A549 (cell line): ENCODE data around the gene PIK3R1. TPM values are rescaled to one million over a fixed set of nuclear protein-coding genes. Genes with fewer than 3 reads are reported as not detected.

Experiments
- ATAC-seq, 2 experiments: fragments of 200-7000 bp in 1 of 2; fragments of >200 bp in 1 of 2; cut with Nextera tagmentation in 1 of 2; cut with Tn5 transposase in 1 of 2; 3 replicates each; pipeline versions ENCODE4 v1.8.0 to v1.9.1; 2018 to 2020; ENCODE audit warnings: mild to moderate bottlenecking in 1 of 2, moderate library complexity in 1 of 2
- CTCF ChIA-PET: fragments of 300-600 bp; sonication (Branson Sonifier 250); formaldehyde crosslinking; extraction: SDS; loops from one replicate; lab custom pipeline; 2021; ENCODE audit warnings: antibody characterized with exemption, inconsistent platforms; lab: Yijun Ruan, JAX
- POLR2A ChIA-PET: fragments of 350-600 bp; formaldehyde crosslinking; extraction: SDS; loops from one replicate; lab custom pipeline; 2021; ENCODE audit warnings: antibody characterized with exemption, inconsistent platforms; lab: Yijun Ruan, JAX
- DNase-seq, 2 experiments: peaks; one replicate each; pipeline versions ENCODE4 v3.0.0 to v3.0.0-alpha.2; 2011 to 2016; ENCODE audit warnings: low read depth in 1 of 2, low spot score in 1 of 2
- FAIRE-seq: peaks from 2 replicates; lab custom pipeline; 2011; peaks lifted over from hg19 to GRCh38; lab: Jason Lieb, UNC
- H3K27ac ChIP-seq, 2 experiments: fragments of >200 bp; sonication (Bioruptor Twin); formaldehyde crosslinking; 3 replicates each; pipeline ENCODE4 v1.5.1; 2016 to 2017
- H3K4me1 ChIP-seq: fragments of >200 bp; sonication (Bioruptor Twin); formaldehyde crosslinking; 3 replicates; pipeline ENCODE4 v1.6.1; 2016
- H3K4me2 ChIP-seq: fragments of >200 bp; sonication (Bioruptor Twin); formaldehyde crosslinking; 3 replicates; pipeline ENCODE4 v1.6.1; 2016
- H3K4me3 ChIP-seq: fragments of >200 bp; sonication (Bioruptor Twin); formaldehyde crosslinking; 3 replicates; pipeline ENCODE4 v1.5.1; 2016
- H3K9me3 ChIP-seq: fragments of >200 bp; sonication (Bioruptor Twin); formaldehyde crosslinking; 3 replicates; pipeline ENCODE4 v1.6.1; 2016
- BCL3 ChIP-seq: fragments of >200 bp; sonication (Bioruptor Twin); formaldehyde crosslinking; IDR thresholded peaks from 3 replicates; pipeline ENCODE4 v1.6.1; 2016
- BHLHE40 ChIP-seq: IDR thresholded peaks from 2 replicates; pipeline ENCODE4 v1.6.1; 2012; ENCODE audit warnings: low read depth, low read length, inconsistent platforms
- CEBPB ChIP-seq, 2 experiments: fragments of >200 bp in 1 of 2; sonication (Bioruptor Twin) in 1 of 2; formaldehyde crosslinking in 1 of 2; IDR thresholded peaks; 2 replicates each; pipeline ENCODE4 v1.6.1; 2012 to 2016
- CHD2 ChIP-seq: fragments of 150-350 bp; IDR thresholded peaks from 2 replicates; pipeline ENCODE4 v1.6.1; 2014; ENCODE audit warnings: low read length; ENCODE audit not compliant: partially characterized antibody
- CHD4 ChIP-seq: fragments of 200-600 bp; sonication (generic); IDR thresholded peaks from 2 replicates; pipeline ENCODE4 v1.6.1; 2016; ENCODE audit warnings: antibody characterized with exemption, mild to moderate bottlenecking, borderline replicate concordance
- EHF ChIP-seq: fragments of 250-450 bp; sonication (Bioruptor Pico); IDR thresholded peaks from 2 replicates; pipeline ENCODE4 v1.5.0; 2020; ENCODE audit warnings: mild to moderate bottlenecking
- EHMT2 ChIP-seq: fragments of 200-600 bp; sonication (generic); IDR thresholded peaks from 2 replicates; pipeline ENCODE4 v1.6.1; 2016; ENCODE audit warnings: antibody characterized with exemption, low read depth, mild to moderate bottlenecking, moderate library complexity
- ELK1 ChIP-seq: fragments of 150-350 bp; IDR thresholded peaks from 2 replicates; pipeline ENCODE4 v1.6.1; 2014; ENCODE audit warnings: low read depth, mild to moderate bottlenecking, low read length
- ESRRA ChIP-seq: fragments of 150-350 bp; IDR thresholded peaks from 2 replicates; pipeline ENCODE4 v1.6.1; 2014; ENCODE audit warnings: mild to moderate bottlenecking, low read length, borderline replicate concordance
- FOSB ChIP-seq: fragments of 250-450 bp; sonication (Bioruptor Pico); IDR thresholded peaks from 2 replicates; pipeline ENCODE4 v1.5.0; 2020; ENCODE audit warnings: mild to moderate bottlenecking, moderate library complexity
- FOXS1 ChIP-seq: fragments of 250-450 bp; sonication (Bioruptor Pico); IDR thresholded peaks from 2 replicates; pipeline ENCODE4 v1.5.0; 2020; ENCODE audit warnings: mild to moderate bottlenecking, moderate library complexity
- HES2 ChIP-seq: fragments of >200 bp; sonication (Bioruptor Twin); formaldehyde crosslinking; IDR thresholded peaks from 2 replicates; pipeline ENCODE4 v1.6.1; 2016
- HEYL ChIP-seq: fragments of 250-450 bp; sonication (Bioruptor Pico); IDR thresholded peaks from 2 replicates; pipeline ENCODE4 v1.8.0; 2021; ENCODE audit warnings: mild to moderate bottlenecking, moderate library complexity
- HMGXB4 ChIP-seq: fragments of 250-450 bp; sonication (Bioruptor Pico); IDR thresholded peaks from 2 replicates; pipeline ENCODE4 v1.5.0; 2021; ENCODE audit warnings: mild to moderate bottlenecking, moderate library complexity, borderline replicate concordance
- HOXA7 ChIP-seq: fragments of 250-450 bp; sonication (Bioruptor Pico); IDR thresholded peaks from 2 replicates; pipeline ENCODE4 v1.5.0; 2020; ENCODE audit warnings: mild to moderate bottlenecking, moderate library complexity
- MAZ ChIP-seq: fragments of 150-350 bp; IDR thresholded peaks from 2 replicates; pipeline ENCODE4 v1.6.1; 2014; ENCODE audit warnings: antibody characterized with exemption, low read depth, low read length, borderline replicate concordance
- NFE2L2 ChIP-seq: fragments of 150-350 bp; conservative IDR thresholded peaks from 2 replicates; pipeline ENCODE4 v1.6.1; 2014; ENCODE audit warnings: low read length
- NR3C1 ChIP-seq: fragments of >200 bp; sonication (Bioruptor Twin); formaldehyde crosslinking; IDR thresholded peaks from 3 replicates; pipeline ENCODE4 v1.6.1; 2017
- RARB ChIP-seq: fragments of 250-450 bp; sonication (Bioruptor Pico); IDR thresholded peaks from 2 replicates; pipeline ENCODE4 v1.8.0; 2021; ENCODE audit warnings: mild to moderate bottlenecking, moderate library complexity
- SMC3 ChIP-seq: fragments of >200 bp; sonication (Bioruptor Twin); formaldehyde crosslinking; IDR thresholded peaks from 3 replicates; pipeline ENCODE4 v1.6.1; 2018; ENCODE audit warnings: inconsistent platforms
- TFCP2L1 ChIP-seq: fragments of 250-450 bp; sonication (Bioruptor Pico); IDR thresholded peaks from 2 replicates; pipeline ENCODE4 v1.5.0; 2021; ENCODE audit warnings: mild to moderate bottlenecking
- ZC3H11A ChIP-seq: fragments of 450-650 bp; IDR thresholded peaks from 2 replicates; pipeline ENCODE4 v1.6.1; 2014; ENCODE audit warnings: antibody characterized with exemption, mild to moderate bottlenecking
- ZNF302 ChIP-seq: fragments of 250-450 bp; sonication (Bioruptor Pico); IDR thresholded peaks from 2 replicates; pipeline ENCODE4 v1.9.0; 2021; ENCODE audit warnings: inconsistent platforms, mild to moderate bottlenecking, moderate library complexity
- WGBS: methylation state at CpG from one replicate; pipeline ENCODE4 v1.1.6; 2017; ENCODE audit errors: missing lambda C conversion rate; 5-methylcytosine and 5-hydroxymethylcytosine counted together
- polyA plus RNA-seq, 4 experiments: library from polyadenylated mRNA; depleted of rRNA in 3 of 4; stranded (reverse); fragments of >200 nt; fragmentation: RNase III in 1 of 4; extraction: RNeasy Plus Mini Kit Qiagen cat#74134 plus additional on column Dnase treatment in 1 of 4; gene quantifications; 2 replicates in 3 of 4; 3 replicates in 1 of 4; pipeline ENCODE4 v1.2.3, GENCODE V29; 2011 to 2017

Gene PIK3R1
- polyA plus RNA-seq, 2 of the 4 experiments (the other 2 are of a cell fraction), result 5.5 to 5.7 TPM

- TF ChIP-seq BCL3 (no peak), MAZ (no peak), FOXS1 (CRISPR knock-in tag) (no peak), ESRRA (no peak)
These were observed 34.0 kb downstream of the PIK3R1 start (continued) for GRCh38 chr5:68249520-68249919.

- H3K27ac ChIP-seq, result no peak overlapping the region
- no peaks in the 10 kb centered on the region for H3K9me3 ChIP-seq
- H3K4me1 ChIP-seq, result 0 out of 3 replicates have a peak, but pooled peaks cover 4% of the 10 kb centered on the region
- CTCF ChIA-PET, result interaction anchor here (0.8 to 2.4 kb wide), 6 partner anchors 21 to 1042 kb away, joined by 3 to 13 read pairs (median 4); partner anchors contain the start of gene PIK3R1
- 84% methylated on average over 5 of the region's 5 CpGs for WGBS
- FAIRE-seq, result no peak
- TF ChIP-seq CEBPB (IDR thresholded peaks at IDR 0.05), result no peak
- TF ChIP-seq NFE2L2, result no peak
- TF ChIP-seq HMGXB4, result no peak
- TF ChIP-seq TFCP2L1 (CRISPR knock-in tag), result no peak
- TF ChIP-seq RARB (CRISPR knock-in tag), result no peak
- no peak for TF ChIP-seq EHMT2
- no peak for TF ChIP-seq ZNF302 (CRISPR knock-in tag)
- TF ChIP-seq HOXA7 (CRISPR knock-in tag), result no peak
- TF ChIP-seq NR3C1, result no peak
- TF ChIP-seq HES2, result no peak
- no peak for TF ChIP-seq ZC3H11A
- TF ChIP-seq EHF (CRISPR knock-in tag), result no peak
- TF ChIP-seq FOSB, result no peak
- no peak for TF ChIP-seq ELK1
- TF ChIP-seq SMC3, result no peak
- no peak for TF ChIP-seq CHD4
- no peak for TF ChIP-seq HEYL (CRISPR knock-in tag)
- TF ChIP-seq CHD2, result no peak
- no peak for TF ChIP-seq BHLHE40
- TF ChIP-seq, all 56 proteins: peak for 0
- Histone ChIP-seq H3K4me2 (no peak overlapping the region), H3K4me3 (no peak overlapping the region)
- POLR2A ChIA-PET, result interaction anchor here (0.9 kb wide), 1 partner anchor 35 kb away, joined by 3 read pairs; the partner anchor contains the start of gene PIK3R1
- DNase-seq (no peak), ATAC-seq (no peak)
These were observed 35.2 kb downstream of the PIK3R1 start for GRCh38 chr5:68250661-68251298.
